Suprapubic skin (tissue), 4 donors: ENCODE data around the gene DCDC2C. TPM values are rescaled to one million over a fixed set of nuclear protein-coding genes. Genes with fewer than 3 reads are reported as not detected.
A peak's percentile ranks its signal among the peaks of the same experiment; 100 is the strongest.
"Not testable (repeated sequence)": the region's sequence is repeated elsewhere in the genome, so short reads cannot be mapped to it uniquely, and the experiment has no call there.

Experiments used
- DNase-seq, 2 donors: peaks; one replicate each; pipeline ENCODE4 v3.0.0-alpha.2; 2019; ENCODE audit warnings: low spot score in 2 of 2
- H3K27ac ChIP-seq: fragments of 200-600 bp; sonication (generic); one replicate; pipeline ENCODE4 v1.5.1; 2019
- H3K27me3 ChIP-seq: fragments of 200-600 bp; sonication (generic); one replicate; pipeline ENCODE4 v1.5.1; 2019
- H3K36me3 ChIP-seq: fragments of 200-600 bp; sonication (generic); one replicate; pipeline ENCODE4 v1.5.1; 2019
- H3K4me1 ChIP-seq: fragments of 200-600 bp; sonication (generic); one replicate; pipeline ENCODE4 v1.5.1; 2019
- H3K4me3 ChIP-seq: fragments of 200-600 bp; sonication (generic); one replicate; pipeline ENCODE4 v1.5.1; 2019; ENCODE audit warnings: mild to moderate bottlenecking
- H3K9me3 ChIP-seq: fragments of 200-600 bp; sonication (generic); one replicate; pipeline ENCODE4 v1.5.1; 2019
- EP300 ChIP-seq: sonication (generic); formaldehyde crosslinking; IDR thresholded peaks from one replicate; pipeline ENCODE4 v1.6.1; 2017; ENCODE audit warnings: antibody characterized with exemption
- POLR2A ChIP-seq, 2 donors: fragments of 450-650 bp; IDR thresholded peaks; one replicate each; pipeline ENCODE4 v1.6.1; 2017; ENCODE audit warnings: antibody characterized with exemption in 2 of 2, mild to moderate bottlenecking in 2 of 2, moderate library complexity in 2 of 2
- POLR2AphosphoS5 ChIP-seq, 3 donors: sonication (generic); formaldehyde crosslinking; IDR thresholded peaks; one replicate each; pipeline ENCODE4 v1.6.1; 2017; ENCODE audit warnings: antibody characterized with exemption in 3 of 3
- WGBS: methylation state at CpG from one replicate; pipeline ENCODE4 v1.1.5; 2018; 5-methylcytosine and 5-hydroxymethylcytosine counted together
- total RNA-seq, 4 donors: library from RNA; depleted of rRNA; stranded (reverse); fragments of >200 nt; gene quantifications; one replicate each; pipeline ENCODE4 v1.1.0, GENCODE V29; 2016
- TF ChIP-seq, protein P1 (sequence below), 2 donors: fragments of 200-600 bp in 1 of 2; fragments of 450-650 bp in 1 of 2; sonication (generic) in 1 of 2; IDR thresholded peaks; one replicate each; pipeline ENCODE4 v1.5.1; 2016 to 2019; ENCODE audit warnings: antibody characterized with exemption in 2 of 2, mild to moderate bottlenecking in 1 of 2, moderate library complexity in 1 of 2

Gene DCDC2C
- total RNA-seq, 4 donors from 2014 or later = 1.0 TPM; not detected in 3

GRCh38 chr2:3656762-3657721 lies 46.3 kb upstream of the DCDC2C start:
- TF ChIP-seq, protein P1, sequence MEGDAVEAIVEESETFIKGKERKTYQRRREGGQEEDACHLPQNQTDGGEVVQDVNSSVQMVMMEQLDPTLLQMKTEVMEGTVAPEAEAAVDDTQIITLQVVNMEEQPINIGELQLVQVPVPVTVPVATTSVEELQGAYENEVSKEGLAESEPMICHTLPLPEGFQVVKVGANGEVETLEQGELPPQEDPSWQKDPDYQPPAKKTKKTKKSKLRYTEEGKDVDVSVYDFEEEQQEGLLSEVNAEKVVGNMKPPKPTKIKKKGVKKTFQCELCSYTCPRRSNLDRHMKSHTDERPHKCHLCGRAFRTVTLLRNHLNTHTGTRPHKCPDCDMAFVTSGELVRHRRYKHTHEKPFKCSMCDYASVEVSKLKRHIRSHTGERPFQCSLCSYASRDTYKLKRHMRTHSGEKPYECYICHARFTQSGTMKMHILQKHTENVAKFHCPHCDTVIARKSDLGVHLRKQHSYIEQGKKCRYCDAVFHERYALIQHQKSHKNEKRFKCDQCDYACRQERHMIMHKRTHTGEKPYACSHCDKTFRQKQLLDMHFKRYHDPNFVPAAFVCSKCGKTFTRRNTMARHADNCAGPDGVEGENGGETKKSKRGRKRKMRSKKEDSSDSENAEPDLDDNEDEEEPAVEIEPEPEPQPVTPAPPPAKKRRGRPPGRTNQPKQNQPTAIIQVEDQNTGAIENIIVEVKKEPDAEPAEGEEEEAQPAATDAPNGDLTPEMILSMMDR (IDR thresholded peaks at IDR 0.05) = no peak
- TF ChIP-seq EP300 = no peak
- no peak for TF ChIP-seq POLR2AphosphoS5 (IDR thresholded peaks at IDR 0.05)
- TF ChIP-seq POLR2A (IDR thresholded peaks at IDR 0.05) = no peak
- no peak overlapping the region for H3K27ac ChIP-seq
- WGBS = 79% methylated on average over 32 of the region's 36 CpGs
- H3K36me3 ChIP-seq = no peaks in the 10 kb centered on the region
- no peaks in the 10 kb centered on the region for H3K9me3 ChIP-seq
- DNase-seq = no peak
- H3K27me3 ChIP-seq = peaks cover 13% of the 10 kb centered on the region
- H3K4me3 ChIP-seq = no peak overlapping the region
- H3K4me1 ChIP-seq = peaks cover under 1% of the 10 kb centered on the region

DNA sequence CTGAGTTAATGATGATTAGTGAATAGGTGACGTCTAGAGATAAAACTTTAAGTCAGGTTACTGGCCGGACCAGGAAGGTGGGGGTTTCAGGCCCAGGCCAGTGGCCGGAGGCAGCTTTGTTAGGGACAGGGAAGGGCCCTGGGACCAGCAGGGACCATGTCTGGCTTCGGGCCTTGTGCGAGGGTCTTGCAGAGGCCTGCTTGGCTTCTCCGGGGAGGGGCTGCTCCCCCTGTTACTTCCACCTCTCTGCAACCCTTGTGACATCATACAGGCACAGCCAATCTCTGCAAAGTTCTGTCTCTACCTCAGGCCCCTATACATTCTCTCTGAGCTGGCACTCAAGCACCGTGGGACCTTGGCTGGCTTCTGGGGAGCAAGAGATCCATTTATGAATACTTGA lies 45.5 kb upstream of the DCDC2C start, which contains the start of gene ALLC:
ALLC (plus strand) TSS at position 320 of the 400 bp plus-strand sequence. CDS start 12,958 bp downstream, outside the sequence.
- no peak within 1 kb of the TSS for H3K4me3 ChIP-seq
- H3K4me1 ChIP-seq = no peaks in the 10 kb centered on the region
- H3K27ac ChIP-seq = no peak within 1 kb of the TSS
- WGBS = 87% methylated on average over 6 of the region's 7 CpGs
- peaks cover 12% of the 10 kb centered on the region for H3K27me3 ChIP-seq
- TF ChIP-seq POLR2AphosphoS5 (IDR thresholded peaks at IDR 0.05) (no peak), EP300 (no peak), POLR2A (IDR thresholded peaks at IDR 0.05) (no peak)
- TF ChIP-seq, protein P1 (IDR thresholded peaks at IDR 0.05) = no peak
- H3K9me3 ChIP-seq = no peaks in the 10 kb centered on the region
- H3K36me3 ChIP-seq = no peaks in the 10 kb centered on the region
- no peak for DNase-seq

DNA sequence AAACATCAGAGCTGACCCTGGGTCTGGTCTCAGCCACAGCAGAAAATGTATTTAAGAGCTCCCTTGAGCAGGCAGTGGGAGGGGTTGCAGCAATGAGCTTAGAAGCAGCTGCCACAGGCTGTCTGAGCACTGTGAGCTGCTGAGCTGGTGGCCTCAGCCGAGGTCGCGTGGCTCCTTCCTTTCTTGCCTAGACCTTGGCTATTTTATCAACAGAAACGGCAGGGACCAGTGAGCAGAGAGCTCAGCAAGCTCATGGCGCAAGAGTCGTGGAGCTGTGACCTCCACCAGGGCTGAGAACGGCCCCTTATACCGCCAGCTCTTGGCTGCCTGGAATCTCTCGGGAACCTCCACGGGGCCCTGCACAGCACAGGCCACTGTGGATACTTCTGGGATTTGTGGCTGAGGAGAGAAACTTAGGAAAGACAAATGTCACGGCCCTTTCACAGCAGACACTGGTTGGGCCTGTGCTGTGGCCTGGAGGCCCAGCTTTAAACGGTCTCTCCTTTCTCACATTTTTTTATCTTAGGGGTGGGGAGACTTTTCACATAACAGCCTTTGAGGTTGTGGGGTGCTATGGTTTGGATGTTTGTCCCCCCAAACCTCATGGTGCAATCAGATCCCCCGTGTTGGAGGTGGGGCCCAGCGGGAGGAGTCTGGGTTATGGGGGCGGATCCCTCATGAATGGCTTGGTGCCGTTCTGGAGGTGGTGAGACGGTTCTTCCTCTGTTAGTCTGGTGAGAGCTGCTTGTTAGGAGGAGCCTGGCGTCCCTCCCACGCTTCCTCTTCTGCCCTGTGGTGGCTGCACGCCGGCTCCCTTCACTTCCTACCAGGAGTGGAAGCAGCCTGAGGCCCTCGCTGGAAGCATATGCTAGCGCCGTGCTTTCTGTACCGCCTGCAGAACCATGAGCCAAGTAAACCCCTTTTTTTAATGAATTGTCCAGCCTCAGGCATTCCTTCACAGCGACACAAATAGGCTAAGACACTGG lies 43.6 kb upstream of the DCDC2C start:
- 63% methylated on average over 22 of the region's 26 CpGs for WGBS
- TF ChIP-seq POLR2A (IDR thresholded peaks at IDR 0.05) (no peak), EP300 (no peak), POLR2AphosphoS5 (IDR thresholded peaks at IDR 0.05) (no peak)
- TF ChIP-seq, protein P1 (IDR thresholded peaks at IDR 0.05) = no peak
- Histone ChIP-seq H3K4me3 (no peak overlapping the region), H3K9me3 (no peaks in the 10 kb centered on the region), H3K4me1 (no peaks in the 10 kb centered on the region), H3K27me3 (peaks cover 4% of the 10 kb centered on the region), H3K27ac (no peak overlapping the region), H3K36me3 (no peaks in the 10 kb centered on the region)
- peak in 1 of 2 donors; percentile 40 for DNase-seq

DNA sequence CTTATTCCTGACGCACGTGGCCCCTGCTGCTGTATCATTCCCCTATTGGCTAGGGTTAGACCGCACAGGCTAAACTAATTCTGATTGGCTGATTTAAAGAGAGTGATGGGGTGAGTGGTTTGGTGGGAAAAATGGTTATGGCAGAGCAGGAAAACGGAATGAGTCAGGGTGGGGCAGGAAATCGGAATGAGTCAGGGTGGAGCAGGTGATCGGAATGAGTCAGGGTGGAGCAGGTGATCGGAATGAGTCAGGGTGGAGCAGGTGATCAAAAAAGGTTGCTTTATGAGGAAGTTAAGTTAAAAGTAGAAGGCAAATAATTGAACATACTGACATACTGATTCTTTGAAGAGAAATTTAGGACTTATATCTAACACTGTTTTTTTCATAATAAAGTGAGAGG lies 42.7 kb upstream of the DCDC2C start:
- not testable (repeated sequence) for H3K9me3 ChIP-seq, H3K4me3 ChIP-seq, H3K27me3 ChIP-seq, DNase-seq, H3K36me3 ChIP-seq, H3K27ac ChIP-seq, H3K4me1 ChIP-seq
- 63% methylated on average over 7 of the region's 7 CpGs for WGBS

- 81% methylated on average over 3 of the region's 3 CpGs for WGBS
- Histone ChIP-seq H3K4me3 (no peak overlapping the region), H3K27ac (no peak overlapping the region), H3K9me3 (no peaks in the 10 kb centered on the region), H3K36me3 (no peaks in the 10 kb centered on the region), H3K27me3 (no peaks in the 10 kb centered on the region), H3K4me1 (no peaks in the 10 kb centered on the region)
- TF ChIP-seq POLR2A (IDR thresholded peaks at IDR 0.05) (no peak), POLR2AphosphoS5 (IDR thresholded peaks at IDR 0.05) (no peak), EP300 (no peak)
- TF ChIP-seq, protein P1 (IDR thresholded peaks at IDR 0.05) = no peak
- DNase-seq = peak in 1 of 2 donors; percentile 13
Observed at GRCh38 chr2:3661149-3661660, 42.2 kb upstream of the DCDC2C start.
